WI38 (cell line): ENCODE data around the gene ZNF407.

ENCODE experiments used
- H3K4me3 ChIP-seq: 2 replicates; pipeline ENCODE4 v1.5.1; 2011; ENCODE audit warnings: low read depth, mild to moderate bottlenecking, control low read depth, low read length
- TF ChIP-seq, protein P1 (sequence below): IDR thresholded peaks from 2 replicates; pipeline ENCODE4 v1.5.1; 2012; ENCODE audit warnings: low read depth, mild to moderate bottlenecking, control low read depth, low read length

Gene ZNF407

DNA sequence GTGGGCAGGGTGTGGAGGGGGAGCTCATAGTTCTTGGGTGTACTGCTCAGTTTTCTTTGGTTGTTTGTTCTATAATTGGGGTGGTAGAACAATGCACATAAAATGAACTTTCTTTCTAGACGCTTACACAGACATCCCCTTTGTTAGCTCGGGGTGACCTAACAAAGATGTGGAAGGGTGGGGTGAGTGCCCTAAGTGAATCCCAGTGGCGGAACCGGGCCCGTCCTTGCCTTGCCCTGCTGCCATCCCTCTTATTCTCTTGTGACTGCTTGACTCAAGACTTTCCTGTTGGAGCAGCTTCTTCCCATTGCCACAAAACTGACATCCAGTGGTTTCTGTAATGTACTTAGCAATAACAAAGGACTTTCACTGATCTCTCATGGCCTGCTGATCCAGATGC, 343.2 kb downstream of the ZNF407 start:
- TF ChIP-seq, protein P1, sequence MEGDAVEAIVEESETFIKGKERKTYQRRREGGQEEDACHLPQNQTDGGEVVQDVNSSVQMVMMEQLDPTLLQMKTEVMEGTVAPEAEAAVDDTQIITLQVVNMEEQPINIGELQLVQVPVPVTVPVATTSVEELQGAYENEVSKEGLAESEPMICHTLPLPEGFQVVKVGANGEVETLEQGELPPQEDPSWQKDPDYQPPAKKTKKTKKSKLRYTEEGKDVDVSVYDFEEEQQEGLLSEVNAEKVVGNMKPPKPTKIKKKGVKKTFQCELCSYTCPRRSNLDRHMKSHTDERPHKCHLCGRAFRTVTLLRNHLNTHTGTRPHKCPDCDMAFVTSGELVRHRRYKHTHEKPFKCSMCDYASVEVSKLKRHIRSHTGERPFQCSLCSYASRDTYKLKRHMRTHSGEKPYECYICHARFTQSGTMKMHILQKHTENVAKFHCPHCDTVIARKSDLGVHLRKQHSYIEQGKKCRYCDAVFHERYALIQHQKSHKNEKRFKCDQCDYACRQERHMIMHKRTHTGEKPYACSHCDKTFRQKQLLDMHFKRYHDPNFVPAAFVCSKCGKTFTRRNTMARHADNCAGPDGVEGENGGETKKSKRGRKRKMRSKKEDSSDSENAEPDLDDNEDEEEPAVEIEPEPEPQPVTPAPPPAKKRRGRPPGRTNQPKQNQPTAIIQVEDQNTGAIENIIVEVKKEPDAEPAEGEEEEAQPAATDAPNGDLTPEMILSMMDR = no peak
- no peak overlapping the region for H3K4me3 ChIP-seq

DNA sequence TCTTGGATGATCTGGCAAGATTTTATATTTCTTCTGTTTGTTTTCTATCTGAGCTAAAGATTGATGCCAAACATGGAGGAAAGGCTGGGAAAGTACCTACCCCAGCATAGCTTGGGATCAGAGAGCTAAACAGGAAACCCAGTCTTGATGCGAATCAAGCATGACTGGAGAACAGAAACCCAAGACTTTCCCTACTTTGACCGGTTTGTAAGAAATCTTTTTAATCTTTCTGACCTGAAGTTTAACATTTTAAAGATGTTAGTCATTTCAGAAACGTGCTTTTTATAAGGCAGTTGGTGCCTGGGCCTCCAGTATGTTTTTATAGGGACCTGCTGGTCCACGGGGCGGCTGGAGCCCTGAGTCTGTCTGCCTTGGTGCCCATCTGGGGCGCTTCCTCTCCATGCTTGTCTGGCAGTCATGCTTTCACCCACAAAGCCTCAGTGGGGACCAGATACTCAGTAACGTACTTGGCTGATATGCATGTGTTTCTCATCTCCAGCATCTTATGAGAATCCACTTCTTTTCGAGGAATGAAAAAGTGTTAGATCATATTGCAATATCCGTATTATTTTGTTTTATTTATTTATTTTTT, 344.7 kb downstream of the ZNF407 start:
- TF ChIP-seq, protein P1 = no peak
- H3K4me3 ChIP-seq = no peak overlapping the region

DNA sequence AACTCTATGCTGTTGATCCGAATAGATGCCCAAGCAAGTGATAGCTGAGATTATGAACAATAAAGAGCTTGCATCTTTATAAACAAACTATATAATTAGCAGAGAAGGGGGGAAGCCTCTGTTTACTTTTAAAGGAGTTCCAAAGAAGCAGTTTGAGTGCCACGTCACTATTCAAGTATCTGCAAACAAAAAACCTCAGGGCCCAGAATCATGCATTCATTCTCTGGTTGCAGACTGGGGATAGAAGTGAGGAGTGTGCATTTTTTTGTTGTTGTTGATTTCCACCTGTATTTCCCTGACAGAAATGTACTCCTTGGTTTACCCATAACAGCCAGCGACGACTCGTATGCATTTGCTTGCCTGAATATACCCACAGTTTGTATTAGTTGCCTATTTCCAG, 347.0 kb downstream of the ZNF407 start:
- no peak overlapping the region for H3K4me3 ChIP-seq
- TF ChIP-seq, protein P1 = no peak

DNA sequence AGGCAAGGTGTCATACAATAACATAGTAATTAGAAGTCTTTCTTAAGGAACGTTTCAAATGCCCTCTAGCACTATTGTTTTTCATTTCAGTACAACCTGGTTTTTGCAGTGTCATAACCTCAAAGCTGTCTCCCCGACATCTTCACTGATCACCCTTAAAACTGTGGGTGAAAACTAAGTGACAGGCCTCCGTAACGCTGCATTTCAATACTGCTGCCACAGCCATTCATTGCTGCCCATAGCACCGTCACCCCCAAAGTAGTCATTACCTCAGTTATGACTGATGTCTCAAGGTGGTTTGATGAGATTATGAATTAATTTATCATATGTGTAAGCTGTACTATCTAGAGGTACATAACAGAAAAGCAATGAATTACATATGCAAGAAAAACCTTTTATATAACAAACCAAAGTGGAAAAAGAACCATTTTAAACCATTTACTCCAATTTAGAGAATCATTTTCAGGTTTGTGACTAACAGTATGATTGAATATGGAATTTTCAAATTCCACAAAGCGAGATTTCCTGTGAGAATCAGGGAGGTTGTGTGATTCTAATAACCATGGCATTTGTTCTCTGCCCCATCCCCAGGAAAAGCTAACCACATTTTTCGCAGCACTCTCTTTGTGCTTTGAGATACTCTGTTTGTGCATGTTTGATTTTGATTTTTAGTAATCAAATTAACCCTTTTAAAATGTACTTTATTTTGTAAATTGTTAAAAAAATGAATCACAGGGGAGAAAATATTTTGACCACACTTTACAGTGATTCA, 348.3 kb downstream of the ZNF407 start:
- H3K4me3 ChIP-seq = no peak overlapping the region
- TF ChIP-seq, protein P1 = no peak

DNA sequence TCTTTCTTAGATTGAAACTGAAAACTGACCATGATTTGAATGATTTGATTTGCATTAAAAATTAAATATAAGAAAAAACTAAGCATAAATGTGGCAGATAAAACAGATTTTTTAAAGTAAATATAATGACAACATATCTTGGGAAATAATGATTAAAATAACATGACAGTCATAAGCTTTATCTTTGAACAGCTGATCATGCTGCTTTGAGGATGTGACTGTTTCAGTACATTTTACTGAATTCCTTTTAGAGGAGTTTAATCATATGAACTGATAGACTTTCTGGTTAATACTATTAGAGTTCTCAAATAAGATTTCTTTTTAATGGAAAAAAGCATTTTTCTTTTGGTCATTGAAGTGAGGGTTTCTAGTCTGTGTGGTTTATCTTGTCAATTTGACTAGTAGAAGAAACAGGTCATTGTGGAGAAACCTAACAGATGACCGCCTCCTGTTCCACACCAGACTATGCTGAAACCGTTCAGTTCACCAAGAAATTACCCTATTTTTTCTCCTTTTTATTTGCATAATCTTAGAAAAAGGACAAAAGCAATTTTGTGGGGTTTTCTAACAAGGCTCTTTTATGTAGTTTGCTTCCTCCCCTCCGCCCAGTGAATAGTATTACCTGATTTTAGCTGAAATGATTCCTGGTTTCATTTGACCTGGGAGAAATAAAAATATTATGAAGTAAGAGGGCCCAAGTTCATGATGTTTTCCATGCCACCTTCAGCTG, 349.1 kb downstream of the ZNF407 start:
- TF ChIP-seq, protein P1 = no peak
- no peak overlapping the region for H3K4me3 ChIP-seq

DNA sequence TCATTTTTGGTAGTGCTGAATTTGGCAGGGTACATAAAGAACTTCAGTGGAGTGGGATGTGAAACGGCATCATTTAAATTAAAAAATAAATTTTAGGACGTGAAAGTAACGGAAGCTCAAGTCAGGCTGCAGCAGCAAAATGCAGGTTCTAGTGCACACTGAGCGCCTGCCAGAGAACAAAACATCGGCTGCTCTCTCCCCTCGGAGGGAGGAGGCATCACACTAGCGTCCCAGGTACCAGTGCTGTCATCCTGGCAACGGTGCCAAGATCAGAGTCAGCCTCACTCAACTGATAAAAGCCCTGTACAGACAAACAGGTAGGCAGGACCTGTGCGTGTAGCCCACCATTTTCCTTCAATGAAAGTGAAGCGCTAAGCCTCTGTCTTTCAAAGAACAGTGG, 349.7 kb downstream of the ZNF407 start:
- H3K4me3 ChIP-seq = no peak overlapping the region
- TF ChIP-seq, protein P1 = no peak

DNA sequence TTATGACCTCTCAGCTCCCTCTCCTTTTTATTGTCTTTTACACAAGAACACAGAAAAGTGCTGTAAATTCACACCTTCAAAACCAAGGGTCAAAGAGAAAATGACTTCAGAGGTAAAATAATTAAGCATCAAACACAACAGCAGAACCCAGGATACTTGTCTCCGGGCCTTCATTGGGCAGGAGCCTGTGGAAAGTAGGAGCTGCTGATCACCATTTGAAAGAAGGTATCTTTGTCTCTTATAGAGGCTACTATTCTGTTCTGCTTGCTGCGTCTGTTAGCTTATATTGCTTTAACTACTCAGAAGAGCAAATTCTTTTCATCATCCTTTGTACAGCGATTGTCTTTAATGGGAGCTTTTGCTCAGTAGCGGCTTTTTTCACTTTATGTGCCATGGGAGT, 350.2 kb downstream of the ZNF407 start:
- TF ChIP-seq, protein P1 = no peak
- H3K4me3 ChIP-seq = no peak overlapping the region
